ENCODE measurements around the gene TAC3.

TAC3 gene

GRCh38 chr12:57000393-57000792 is 15.9 kb downstream of the TAC3 start:
- no peaks in the 10 kb centered on the region for H3K27me3 ChIP-seq (ENCODE audit: insufficient read depth, low read length, poor library complexity)
- peaks cover 57% of the 10 kb centered on the region for H3K79me2 ChIP-seq (ENCODE audit: insufficient read depth, low read length)
- H3K36me3 ChIP-seq (ENCODE audit: insufficient read depth, low read length) = peaks cover 61% of the 10 kb centered on the region
- peaks cover 65% of the 10 kb centered on the region for H4K20me1 ChIP-seq (ENCODE audit: insufficient read depth, low read length)
- no peak overlapping the region for H3K4me2 ChIP-seq (ENCODE audit: insufficient read depth, low read length)
- H2AFZ ChIP-seq (ENCODE audit: low read depth, low read length) = no peak overlapping the region
- peaks cover 14% of the 10 kb centered on the region for H3K4me1 ChIP-seq (ENCODE audit: insufficient read depth, low read length)
- no peak overlapping the region for H3K9ac ChIP-seq (ENCODE audit: low read depth, low read length)
- no peak overlapping the region for H3K4me3 ChIP-seq (ENCODE audit: low read depth in 1 of 2, low read length in 2 of 2)
- H3K9me3 ChIP-seq (ENCODE audit: insufficient read depth, low read length, severe bottlenecking) = no peaks in the 10 kb centered on the region
- no peak for DNase-seq
- TF ChIP-seq CTCF (IDR thresholded peaks at IDR 0.05; ENCODE audit: borderline replicate concordance, extremely low read depth, low read length, poor library complexity, severe bottlenecking) = no peak
- TF ChIP-seq EZH2 (IDR thresholded peaks at IDR 0.05; ENCODE audit: borderline replicate concordance, low read depth, low read length, severe bottlenecking) = no peak
- H3K27ac ChIP-seq (ENCODE audit: low read length) = no peak overlapping the region
- ATAC-seq (ENCODE audit: insufficient read depth, low read depth) = no peak

GRCh38 chr12:56999456-56999855 is 16.9 kb downstream of the TAC3 start:
- Histone ChIP-seq H3K27ac (ENCODE audit: low read length) (no peak overlapping the region), H3K4me1 (ENCODE audit: insufficient read depth, low read length) (peaks cover 5% of the 10 kb centered on the region), H4K20me1 (ENCODE audit: insufficient read depth, low read length) (peaks cover 57% of the 10 kb centered on the region), H3K36me3 (ENCODE audit: insufficient read depth, low read length) (peaks cover 60% of the 10 kb centered on the region), H3K79me2 (ENCODE audit: insufficient read depth, low read length) (peaks cover 48% of the 10 kb centered on the region), H3K9ac (ENCODE audit: low read depth, low read length) (no peak overlapping the region), H3K4me2 (ENCODE audit: insufficient read depth, low read length) (no peak overlapping the region), H3K9me3 (ENCODE audit: insufficient read depth, low read length, severe bottlenecking) (no peaks in the 10 kb centered on the region), H3K27me3 (ENCODE audit: insufficient read depth, low read length, poor library complexity) (no peaks in the 10 kb centered on the region), H2AFZ (ENCODE audit: low read depth, low read length) (no peak overlapping the region), H3K4me3 (ENCODE audit: low read depth in 1 of 2, low read length in 2 of 2) (no peak overlapping the region)
- TF ChIP-seq EZH2 (IDR thresholded peaks at IDR 0.05; ENCODE audit: borderline replicate concordance, low read depth, low read length, severe bottlenecking) (no peak), CTCF (IDR thresholded peaks at IDR 0.05; ENCODE audit: borderline replicate concordance, extremely low read depth, low read length, poor library complexity, severe bottlenecking) (no peak)
- DNase-seq (no peak), ATAC-seq (ENCODE audit: insufficient read depth, low read depth) (no peak)

- DNase-seq = no peak
- H3K9me3 ChIP-seq (ENCODE audit: insufficient read depth, low read length, severe bottlenecking) = no peaks in the 10 kb centered on the region
- no peak overlapping the region for H3K4me2 ChIP-seq (ENCODE audit: insufficient read depth, low read length)
- TF ChIP-seq EZH2 (IDR thresholded peaks at IDR 0.05; ENCODE audit: borderline replicate concordance, low read depth, low read length, severe bottlenecking) (no peak), CTCF (IDR thresholded peaks at IDR 0.05; ENCODE audit: borderline replicate concordance, extremely low read depth, low read length, poor library complexity, severe bottlenecking) (no peak)
- no peak overlapping the region for H3K9ac ChIP-seq (ENCODE audit: low read depth, low read length)
- H4K20me1 ChIP-seq (ENCODE audit: insufficient read depth, low read length) = peaks cover 52% of the 10 kb centered on the region
- no peak overlapping the region for H2AFZ ChIP-seq (ENCODE audit: low read depth, low read length)
- H3K27ac ChIP-seq (ENCODE audit: low read length) = no peak overlapping the region
- H3K4me1 ChIP-seq (ENCODE audit: insufficient read depth, low read length) = peaks cover 3% of the 10 kb centered on the region; the same call in 1 of the 2 replicates
- no peak for ATAC-seq (ENCODE audit: insufficient read depth, low read depth)
- peaks cover 43% of the 10 kb centered on the region for H3K79me2 ChIP-seq (ENCODE audit: insufficient read depth, low read length)
- no peak overlapping the region for H3K4me3 ChIP-seq (ENCODE audit: low read depth in 1 of 2, low read length in 2 of 2)
- peaks cover 55% of the 10 kb centered on the region for H3K36me3 ChIP-seq (ENCODE audit: insufficient read depth, low read length)
- no peaks in the 10 kb centered on the region for H3K27me3 ChIP-seq (ENCODE audit: insufficient read depth, low read length, poor library complexity)
Measured at GRCh38 chr12:56998981-56999380, 17.3 kb downstream of the TAC3 start.

- H3K9me3 ChIP-seq (ENCODE audit: insufficient read depth, low read length, severe bottlenecking) = no peaks in the 10 kb centered on the region
- no peak overlapping the region for H3K4me3 ChIP-seq (ENCODE audit: low read depth in 1 of 2, low read length in 2 of 2)
- H3K27me3 ChIP-seq (ENCODE audit: insufficient read depth, low read length, poor library complexity) = no peaks in the 10 kb centered on the region
- H3K4me2 ChIP-seq (ENCODE audit: insufficient read depth, low read length) = no peak overlapping the region
- no peak overlapping the region for H2AFZ ChIP-seq (ENCODE audit: low read depth, low read length)
- H3K27ac ChIP-seq (ENCODE audit: low read length) = no peak overlapping the region
- H3K36me3 ChIP-seq (ENCODE audit: insufficient read depth, low read length) = peaks cover 49% of the 10 kb centered on the region
- H3K9ac ChIP-seq (ENCODE audit: low read depth, low read length) = no peak overlapping the region
- peaks cover 49% of the 10 kb centered on the region for H4K20me1 ChIP-seq (ENCODE audit: insufficient read depth, low read length)
- DNase-seq = no peak
- TF ChIP-seq CTCF (IDR thresholded peaks at IDR 0.05; ENCODE audit: borderline replicate concordance, extremely low read depth, low read length, poor library complexity, severe bottlenecking) (no peak), EZH2 (IDR thresholded peaks at IDR 0.05; ENCODE audit: borderline replicate concordance, low read depth, low read length, severe bottlenecking) (no peak)
- peaks cover 3% of the 10 kb centered on the region; the same call in 1 of the 2 replicates for H3K4me1 ChIP-seq (ENCODE audit: insufficient read depth, low read length)
- ATAC-seq (ENCODE audit: insufficient read depth, low read depth) = no peak
- H3K79me2 ChIP-seq (ENCODE audit: insufficient read depth, low read length) = peaks cover 36% of the 10 kb centered on the region
Measured at GRCh38 chr12:56998316-56998715, 18.0 kb downstream of the TAC3 start.
